ENCODE measurements around the gene TCF7L2. TPM values are rescaled to one million over a fixed set of nuclear protein-coding genes. Genes with fewer than 3 reads are reported as not detected.

The TCF7L2 gene
- polyA plus RNA-seq, 3 donors: 5.4 to 21.3 (median 20.0) TPM

DNA sequence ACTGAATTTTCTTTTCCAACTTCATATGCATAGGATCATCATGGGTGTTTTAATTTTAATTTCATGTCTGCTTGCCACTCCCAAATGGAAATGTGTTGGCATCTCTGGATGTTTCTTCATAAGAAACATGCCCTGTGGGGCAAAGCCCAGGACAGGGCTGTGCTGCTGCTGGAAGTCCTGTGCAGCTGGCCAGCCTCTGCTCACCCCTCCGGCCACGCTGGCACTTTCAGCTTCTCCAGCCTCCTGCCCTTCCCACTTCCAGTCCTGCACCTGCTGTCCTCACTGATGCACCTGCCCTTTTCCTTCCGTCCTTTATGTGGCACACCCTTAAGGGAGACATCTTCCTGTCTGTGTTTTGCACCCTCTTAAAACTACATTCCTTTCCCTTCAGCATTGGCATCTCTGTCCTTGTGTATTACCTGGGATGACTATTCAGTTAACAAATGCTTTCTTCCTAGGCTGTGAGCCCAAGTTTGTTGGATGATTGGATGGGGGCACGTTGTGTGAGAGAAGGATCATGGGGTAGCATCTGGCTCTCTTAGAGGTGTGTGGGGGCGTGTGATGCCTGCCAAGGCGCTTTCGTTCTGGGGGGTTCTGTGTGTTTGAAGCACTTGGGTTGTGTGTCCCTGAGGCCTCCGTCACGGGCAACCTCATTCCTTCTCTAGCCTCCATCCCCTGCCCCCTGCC, 56.8 kb downstream of the TCF7L2 start:
- WGBS, 3 donors: 67 to 80% (median 77%) methylated on average over 9 of the region's 9 CpGs
- H3K27ac ChIP-seq (ENCODE audit: low read depth, low read length): no peak overlapping the region

DNA sequence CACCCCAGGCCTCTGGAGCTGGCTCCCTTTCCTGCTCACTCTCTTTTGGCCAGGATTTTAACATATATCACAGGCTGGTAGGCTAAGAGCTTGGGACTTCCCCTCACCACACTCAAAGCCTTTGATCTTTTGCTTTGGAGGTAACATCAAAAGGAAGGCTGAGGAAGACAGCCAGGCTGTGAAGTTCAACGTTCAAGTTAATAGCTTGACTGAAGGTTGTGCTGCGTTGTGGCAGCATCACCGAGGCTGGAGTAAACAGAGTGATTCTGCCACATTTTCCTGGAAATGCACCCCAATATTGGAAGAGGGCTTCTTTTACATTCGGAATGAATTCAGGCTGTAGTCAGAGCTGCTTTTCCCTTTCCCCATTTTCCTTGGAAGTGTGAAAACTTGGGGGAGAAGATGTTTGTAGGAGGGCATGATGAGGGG, 57.3 kb downstream of the TCF7L2 start:
- WGBS, 3 donors: 45 to 60% (median 57%) methylated on average over 4 of the region's 4 CpGs
- no peak overlapping the region for H3K27ac ChIP-seq (ENCODE audit: low read depth, low read length)

DNA sequence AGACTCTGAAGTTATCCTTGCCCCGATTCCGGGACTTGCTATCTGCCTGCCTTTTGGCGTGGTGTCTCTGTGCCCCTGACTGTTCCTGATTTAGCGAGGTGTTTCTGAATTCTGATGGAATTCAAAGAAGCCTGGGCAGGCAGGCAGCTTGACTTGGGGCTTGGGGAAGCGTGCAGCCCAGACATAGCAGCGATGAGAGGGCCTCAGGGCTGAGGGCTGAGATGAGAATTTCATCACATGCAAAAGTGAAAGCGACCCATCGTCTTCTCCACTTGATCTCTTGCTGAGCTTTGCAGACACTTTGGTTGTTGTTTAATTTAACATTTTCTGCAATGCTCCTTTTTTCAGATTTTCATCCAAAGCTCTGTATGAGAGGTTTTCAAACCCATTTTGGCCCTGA, 57.8 kb downstream of the TCF7L2 start:
- WGBS, 3 donors: 49 to 72% (median 51%) methylated on average over 8 of the region's 8 CpGs
- H3K27ac ChIP-seq (ENCODE audit: low read depth, low read length): no peak overlapping the region

DNA sequence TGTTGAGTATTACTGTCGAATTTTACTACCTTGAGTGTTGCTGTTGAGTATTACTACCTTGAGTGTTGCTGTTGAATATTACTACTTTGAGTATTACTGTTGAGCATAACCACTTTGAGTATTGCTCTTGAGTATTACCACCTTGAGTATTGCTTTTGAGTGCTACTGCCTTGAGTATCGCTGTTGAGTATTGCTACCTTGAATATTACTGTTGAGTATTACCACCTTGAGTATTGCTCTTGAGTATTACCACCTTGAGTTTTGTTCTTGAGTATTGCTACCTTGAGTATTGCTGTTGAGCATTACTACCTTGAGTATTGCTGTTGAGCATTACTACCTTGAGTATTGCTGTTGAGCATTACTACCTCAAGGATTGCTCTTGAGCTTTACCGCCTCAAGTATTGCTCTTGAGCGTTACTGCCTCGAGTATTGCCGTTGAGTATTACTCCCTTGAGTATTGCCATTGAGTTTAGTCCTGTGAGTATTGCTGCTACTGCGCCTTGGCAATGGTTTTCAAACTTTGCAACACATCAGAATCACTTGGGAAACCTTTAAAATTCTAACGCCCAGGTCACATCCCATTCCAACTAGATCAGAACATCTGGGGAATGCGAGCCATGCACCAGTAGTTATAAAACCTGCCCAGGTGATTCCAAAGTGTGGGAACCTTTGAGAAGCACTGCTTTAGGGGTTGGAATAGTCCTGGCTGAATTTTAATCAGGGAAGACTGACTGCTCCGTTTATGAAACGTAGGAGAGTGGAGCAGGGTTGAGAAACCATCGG, 61.7 kb downstream of the TCF7L2 start:
- 81 to 88% (median 88%) methylated on average over 12 of the region's 12 CpGs for WGBS, 3 donors
- no peak overlapping the region for H3K27ac ChIP-seq (ENCODE audit: low read depth, low read length)

DNA sequence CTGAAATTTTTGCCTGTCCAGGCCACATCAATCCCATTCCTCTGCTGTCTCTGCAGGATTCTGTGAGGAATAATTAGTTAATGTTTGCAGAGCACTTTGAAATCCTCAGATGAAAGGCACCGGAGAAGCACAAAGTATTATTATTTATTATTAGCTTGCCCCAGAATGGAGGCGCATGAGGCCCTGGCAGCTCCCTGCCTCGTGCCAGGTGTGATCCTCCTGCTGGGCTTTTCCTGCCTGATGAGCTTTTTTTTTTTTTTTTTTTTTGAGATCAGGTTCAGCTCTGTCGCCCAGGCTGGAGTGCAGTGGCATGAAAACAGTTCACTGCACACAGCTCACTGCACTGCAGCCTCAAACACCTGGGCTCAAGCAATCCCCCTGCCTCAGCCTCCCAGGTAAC, 65.2 kb downstream of the TCF7L2 start:
- WGBS, 3 donors: 72 to 93% (median 92%) methylated on average over 4 of the region's 4 CpGs
- H3K27ac ChIP-seq (ENCODE audit: low read depth, low read length): no peak overlapping the region

DNA sequence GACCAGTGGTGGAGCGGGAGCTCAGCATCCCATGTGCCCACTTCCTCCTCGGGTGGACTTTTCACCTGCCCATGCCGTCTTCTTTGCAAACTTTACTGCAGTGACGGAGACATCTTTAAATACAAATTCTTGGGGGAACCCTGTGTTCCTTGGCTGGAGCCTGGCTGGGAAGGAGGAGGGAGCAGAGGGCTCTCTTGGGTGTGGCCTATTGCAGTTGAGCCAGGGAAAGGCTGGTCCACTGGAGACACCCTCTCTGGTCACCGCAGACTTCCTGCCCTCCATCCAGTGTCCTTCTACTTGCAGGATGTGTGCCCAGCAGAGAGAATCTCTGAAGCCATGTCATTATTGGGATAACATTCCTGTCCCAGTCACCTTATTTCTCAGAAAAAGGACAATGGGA, 67.3 kb downstream of the TCF7L2 start:
- H3K27ac ChIP-seq (ENCODE audit: low read depth, low read length): no peak overlapping the region
- 69 to 75% (median 74%) methylated on average over 5 of the region's 5 CpGs for WGBS, 3 donors

DNA sequence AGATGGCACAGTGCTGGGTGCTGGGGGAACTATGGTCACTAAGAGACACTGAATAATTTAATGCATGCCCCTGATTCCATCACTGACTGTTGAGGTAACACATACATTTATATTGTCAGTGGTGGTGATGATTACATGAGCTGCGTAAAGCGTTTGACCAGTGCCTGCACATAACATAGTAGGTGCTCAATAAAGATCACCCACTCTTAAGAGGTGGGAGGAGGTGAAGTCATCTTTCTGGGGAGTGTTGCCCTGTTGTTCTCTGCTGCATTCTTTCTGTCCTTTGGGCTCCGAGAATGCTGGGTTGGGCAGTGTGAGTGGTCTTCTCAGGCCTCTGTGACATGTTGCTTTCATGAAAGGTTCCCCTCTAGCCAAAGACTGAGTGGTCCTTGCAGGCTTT, 68.0 kb downstream of the TCF7L2 start:
- H3K27ac ChIP-seq (ENCODE audit: low read depth, low read length): no peak overlapping the region
- WGBS, 3 donors: 93 to 98% (median 97%) methylated on average over 3 of the region's 3 CpGs

DNA sequence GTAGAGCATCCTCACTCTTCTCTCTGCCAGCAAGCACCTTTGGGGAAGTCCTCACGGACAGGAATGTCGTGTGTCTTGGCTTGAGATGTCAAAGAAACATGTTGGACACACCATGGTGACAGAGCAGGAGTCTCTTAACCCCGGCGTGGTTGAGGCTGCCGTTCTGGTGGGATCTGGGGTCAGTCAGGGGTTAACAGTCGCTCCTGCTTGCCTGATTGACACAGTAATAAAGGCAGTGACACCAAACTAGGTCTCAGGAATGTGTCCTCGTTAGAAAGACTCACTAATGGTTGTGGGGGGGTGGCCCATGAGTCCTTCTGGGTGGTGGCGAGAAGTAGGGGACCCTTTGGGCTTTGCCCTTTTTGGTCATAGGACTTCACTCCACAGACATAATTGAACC, 69.0 kb downstream of the TCF7L2 start:
- no peak overlapping the region for H3K27ac ChIP-seq (ENCODE audit: low read depth, low read length)
- 63 to 82% (median 70%) methylated on average over 8 of the region's 8 CpGs for WGBS, 3 donors

DNA sequence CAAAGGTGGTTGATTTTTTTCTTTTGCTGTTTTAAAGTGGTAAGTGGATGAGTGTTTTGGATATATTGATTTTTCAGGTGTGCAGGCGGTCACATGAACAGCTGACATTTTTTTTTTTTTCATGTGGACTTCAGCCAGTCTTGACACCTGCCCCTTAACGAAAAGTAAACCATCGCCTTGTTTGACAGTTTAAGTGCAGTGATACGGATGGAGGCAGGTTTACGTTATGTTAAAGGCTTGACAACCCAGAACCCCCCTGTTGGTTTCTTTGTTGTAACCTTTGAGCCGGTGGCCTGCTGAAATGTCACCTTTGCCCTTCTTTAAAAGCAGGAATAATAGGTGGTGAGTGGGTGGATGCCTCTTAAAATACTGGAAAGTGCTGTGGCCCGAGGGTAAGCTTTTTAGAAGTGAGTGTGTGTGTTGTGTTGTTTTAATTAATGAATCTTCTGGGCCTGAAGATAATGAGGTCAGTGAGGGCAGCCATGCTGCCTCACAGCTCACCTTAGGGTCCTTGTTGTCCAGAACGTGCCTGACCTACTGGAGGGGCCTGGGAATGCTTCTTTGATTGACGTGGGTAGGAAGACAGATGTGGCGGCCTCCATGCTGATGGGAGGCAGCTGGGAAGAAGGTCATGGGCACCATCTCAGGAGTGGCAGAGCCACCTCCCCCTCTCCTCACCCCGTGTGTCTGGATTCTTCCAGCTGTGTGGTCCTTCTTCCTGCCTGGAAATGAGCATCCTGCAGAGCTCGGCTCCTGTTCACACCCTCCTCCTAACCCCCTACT, 69.8 kb downstream of the TCF7L2 start:
- H3K27ac ChIP-seq (ENCODE audit: low read depth, low read length): no peak overlapping the region
- 36 to 71% (median 66%) methylated on average over 12 of the region's 12 CpGs for WGBS, 3 donors

DNA sequence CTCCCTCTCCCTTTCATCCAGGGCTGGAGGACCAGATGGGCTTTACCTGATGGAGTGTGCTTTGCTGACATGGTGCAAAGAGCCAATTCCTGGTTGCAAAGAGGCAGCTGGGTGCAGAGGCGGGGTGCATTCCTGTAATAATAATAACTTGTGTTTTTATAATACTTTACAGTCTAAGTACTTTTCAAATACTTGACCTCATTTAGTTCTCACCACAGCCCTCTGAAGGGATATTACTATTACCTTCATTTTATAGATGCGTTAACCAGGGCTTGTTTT, 70.4 kb downstream of the TCF7L2 start:
- no peak overlapping the region for H3K27ac ChIP-seq (ENCODE audit: low read depth, low read length)
- WGBS, 3 donors: 66 to 83% (median 77%) methylated on average over 2 of the region's 2 CpGs

DNA sequence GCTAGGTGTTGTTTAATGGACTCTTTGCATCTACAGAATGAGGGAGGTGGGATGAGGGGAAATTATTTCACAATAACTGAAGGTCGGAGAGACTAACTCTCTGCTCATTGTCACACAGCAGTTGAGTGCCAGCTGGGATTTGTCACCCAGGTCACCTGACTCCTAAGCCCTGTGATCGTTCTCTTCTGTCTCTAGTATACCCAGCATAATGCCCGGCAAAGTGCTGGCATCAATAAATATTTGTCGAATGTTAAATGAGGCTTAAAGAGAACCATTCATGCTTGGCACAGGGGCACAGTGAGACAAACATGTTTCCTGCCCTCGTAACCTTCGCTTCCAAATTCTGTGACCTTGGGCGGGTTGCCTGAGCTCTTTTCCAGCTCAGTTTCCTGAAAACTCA, 70.8 kb downstream of the TCF7L2 start:
- no peak overlapping the region for H3K27ac ChIP-seq (ENCODE audit: low read depth, low read length)
- WGBS, 3 donors: 27 to 55% (median 52%) methylated on average over 7 of the region's 7 CpGs

DNA sequence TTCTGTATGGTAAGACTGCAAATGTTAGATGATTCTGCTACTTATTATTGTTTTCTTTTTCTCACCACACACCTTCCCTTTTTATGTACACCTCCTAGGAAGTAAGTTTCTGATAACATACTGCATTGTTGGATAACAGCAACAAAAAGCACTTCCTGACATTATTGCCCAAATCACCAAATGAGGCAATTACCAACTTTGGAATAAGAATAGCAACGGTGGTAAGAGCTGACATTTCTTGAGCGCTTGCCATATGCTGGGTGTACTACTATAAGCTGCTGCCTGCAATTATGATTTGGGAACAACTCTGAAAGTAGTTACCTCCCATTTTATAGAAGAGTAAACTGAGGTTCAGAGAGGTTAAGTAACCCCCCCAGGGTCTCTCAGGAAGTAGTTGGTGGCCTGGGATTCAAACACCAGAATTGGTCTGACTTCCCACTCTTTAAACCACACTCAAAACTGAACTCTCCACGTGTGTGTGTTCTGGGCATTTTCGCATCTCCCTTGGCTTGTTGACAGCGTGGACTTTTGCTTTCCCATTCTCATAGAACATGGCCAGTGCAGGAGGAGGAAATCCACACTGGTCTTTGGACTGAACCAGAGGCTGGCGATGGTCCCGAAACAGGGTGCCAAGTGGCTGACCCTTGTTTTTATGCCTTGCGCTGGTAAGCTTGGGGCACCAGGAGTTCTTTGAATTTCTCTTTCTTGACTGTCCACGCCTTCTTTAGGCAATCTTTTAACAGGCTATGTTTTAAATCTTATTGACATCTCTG, 71.4 kb downstream of the TCF7L2 start:
- H3K27ac ChIP-seq (ENCODE audit: low read depth, low read length): no peak overlapping the region
- 48 to 66% (median 52%) methylated on average over 9 of the region's 9 CpGs for WGBS, 3 donors

DNA sequence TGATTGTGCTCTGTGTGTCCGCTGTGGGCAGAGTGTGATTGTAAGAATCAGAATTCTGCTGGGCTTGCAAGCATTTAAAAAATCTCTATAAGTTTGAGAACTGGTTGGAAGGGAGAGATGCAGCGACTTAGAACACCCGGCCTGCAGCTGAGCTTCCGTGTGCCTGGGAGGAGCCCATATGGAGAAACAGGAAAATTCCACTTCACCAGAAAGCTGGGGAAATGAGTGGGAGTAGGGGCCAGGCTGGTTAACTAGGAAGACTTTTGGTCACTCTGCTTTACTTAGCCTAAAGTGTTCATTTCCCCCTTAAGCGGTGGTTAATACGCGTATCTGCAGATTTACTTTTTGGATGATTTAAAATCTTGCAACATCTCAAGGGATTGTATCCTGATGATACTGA, 72.2 kb downstream of the TCF7L2 start:
- no peak overlapping the region for H3K27ac ChIP-seq (ENCODE audit: low read depth, low read length)
- WGBS, 3 donors: 61 to 89% (median 62%) methylated on average over 7 of the region's 7 CpGs

DNA sequence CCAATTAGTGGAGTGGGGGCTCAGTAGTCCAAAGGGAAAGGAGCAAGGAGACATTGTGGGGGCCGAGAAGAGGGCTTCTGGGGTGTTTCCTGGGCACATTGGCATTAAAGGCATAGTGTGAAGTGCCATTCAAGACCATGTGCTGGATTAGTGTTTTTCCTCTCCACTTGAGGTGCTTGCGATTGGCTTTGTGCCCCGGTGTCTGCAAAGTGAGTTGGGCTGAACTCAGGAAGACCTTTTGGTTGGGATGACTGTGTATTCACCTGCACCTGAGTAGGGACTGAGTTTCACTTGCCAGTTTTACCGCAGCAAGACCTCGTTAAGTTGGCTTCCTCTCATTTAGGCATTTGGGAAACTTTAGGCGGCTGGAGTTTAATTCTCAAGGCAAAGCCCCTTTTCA, 73.0 kb downstream of the TCF7L2 start:
- WGBS, 3 donors: 75 to 87% (median 86%) methylated on average over 6 of the region's 6 CpGs
- no peak overlapping the region for H3K27ac ChIP-seq (ENCODE audit: low read depth, low read length)

DNA sequence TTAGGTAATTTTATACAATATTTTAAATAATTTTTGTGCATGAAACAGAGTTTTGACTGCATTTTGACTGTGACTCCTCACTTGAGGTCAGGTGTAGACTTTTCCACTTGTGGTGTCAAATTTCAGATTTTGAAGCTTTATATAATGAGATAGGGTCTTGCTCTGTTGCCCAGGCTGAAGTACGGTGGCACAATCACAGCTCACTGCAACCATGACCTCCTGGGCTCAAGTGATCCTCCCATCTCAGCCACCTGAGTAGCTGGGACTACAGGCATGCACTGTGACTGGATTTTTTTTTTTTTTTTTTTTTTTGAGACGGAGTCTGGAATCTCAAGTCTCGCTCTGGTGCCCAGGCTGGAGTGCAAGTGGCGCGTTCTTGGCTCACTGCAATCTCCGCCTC, 74.9 kb downstream of the TCF7L2 start:
- 97 to 99% (median 97%) methylated on average over 6 of the region's 6 CpGs for WGBS, 3 donors
- H3K27ac ChIP-seq (ENCODE audit: low read depth, low read length): no peak overlapping the region

DNA sequence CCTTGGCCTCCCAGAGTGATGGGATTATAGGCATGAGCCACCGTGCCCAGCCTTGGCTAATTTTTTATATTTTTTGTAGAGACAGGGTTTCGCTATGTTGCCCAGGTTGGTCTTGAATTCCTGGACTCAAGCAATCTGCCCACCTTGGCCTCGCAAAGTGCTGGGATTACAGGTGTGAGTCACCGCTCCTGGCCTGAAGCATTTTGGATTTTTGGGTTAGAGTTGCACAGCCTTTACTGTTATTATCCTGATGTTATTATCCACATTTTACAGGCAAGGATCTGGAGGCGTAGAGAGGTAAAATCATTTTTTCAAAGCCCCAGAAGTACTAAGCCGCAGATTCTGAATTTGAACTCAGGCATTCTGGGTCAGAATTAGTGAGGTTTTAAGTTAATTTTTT, 75.4 kb downstream of the TCF7L2 start:
- WGBS, 3 donors: 96 to 97% (median 96%) methylated on average over 6 of the region's 6 CpGs
- H3K27ac ChIP-seq (ENCODE audit: low read depth, low read length): no peak overlapping the region

DNA sequence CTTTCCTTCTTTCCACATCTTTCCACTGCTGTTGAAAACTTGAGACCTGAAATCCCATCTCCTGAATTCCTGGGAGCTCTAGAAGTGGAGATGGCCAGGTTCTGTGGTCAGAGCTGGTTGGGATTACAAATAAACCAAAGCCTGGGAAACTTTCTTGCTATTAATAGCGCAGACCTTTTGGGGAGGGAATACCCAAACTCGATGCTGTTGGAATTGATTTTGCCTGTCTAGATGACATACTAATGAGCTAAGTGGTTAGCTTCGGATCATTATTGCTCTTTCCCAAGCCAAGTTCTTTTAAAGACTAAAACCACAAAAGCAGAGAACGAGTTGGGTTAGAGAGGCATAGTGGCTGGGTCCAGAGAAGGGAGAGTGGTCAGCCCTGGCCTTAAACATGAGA, 76.6 kb downstream of the TCF7L2 start:
- 51 to 63% (median 58%) methylated on average over 4 of the region's 4 CpGs for WGBS, 3 donors
- H3K27ac ChIP-seq (ENCODE audit: low read depth, low read length): no peak overlapping the region

DNA sequence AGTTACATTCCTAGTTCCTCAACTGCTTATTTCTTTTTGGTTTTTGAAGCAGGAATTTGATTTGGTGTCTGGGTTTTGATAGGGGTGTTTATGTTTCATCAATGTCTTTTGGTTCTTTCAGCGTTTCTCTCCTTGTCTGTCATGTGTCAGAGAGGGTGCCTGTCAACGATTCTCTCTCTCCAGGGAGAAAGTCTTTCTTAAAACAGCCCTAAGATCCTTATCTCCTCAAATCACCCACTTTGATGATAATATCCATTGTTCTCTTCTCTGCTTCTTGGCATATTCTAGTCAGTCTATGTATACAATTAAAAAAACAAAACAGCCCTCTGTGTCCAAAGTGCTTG, 77.2 kb downstream of the TCF7L2 start:
- H3K27ac ChIP-seq (ENCODE audit: low read depth, low read length): no peak overlapping the region
- WGBS, 3 donors: 17 to 37% (median 18%) methylated on average over 2 of the region's 2 CpGs
